ENCODE measurements around the gene SYCE3.
"Not testable (repeated sequence)": the region's sequence is repeated elsewhere in the genome, so short reads cannot be mapped to it uniquely, and the experiment has no call there.

The SYCE3 gene

GRCh38 chr22:50544746-50545253 lies 17.9 kb downstream of the SYCE3 start:
- Histone ChIP-seq H3K4me2 (ENCODE audit: low read length) (peak overlapping the region; percentile 55), H3K27ac (ENCODE audit: low read depth, low read length) (no peak overlapping the region), H3K4me3 (ENCODE audit: low read length) (peak overlapping the region; percentile 42), H3K9me3 (ENCODE audit: control insufficient read depth, insufficient read depth, low read length) (no peaks in the 10 kb centered on the region), H3K9me2 (replicated peaks; ENCODE audit: control insufficient read depth, low read length) (no peaks in the 10 kb centered on the region), H3K4me1 (ENCODE audit: control insufficient read depth, low read length) (peaks cover 67% of the 10 kb centered on the region), H3K36me3 (ENCODE audit: control insufficient read depth, low read length) (no peaks in the 10 kb centered on the region), H3F3A (ENCODE audit: control insufficient read depth, insufficient read depth) (peaks cover 32% of the 10 kb centered on the region), H3K79me2 (ENCODE audit: control insufficient read depth, low read length) (no peaks in the 10 kb centered on the region), H4K20me1 (ENCODE audit: control insufficient read depth, insufficient read depth, low read depth, low read length) (no peaks in the 10 kb centered on the region), H3K27me3 (ENCODE audit: control insufficient read depth, low read length) (no peaks in the 10 kb centered on the region)
- TF ChIP-seq EZH2phosphoT487 (IDR thresholded peaks at IDR 0.05; ENCODE audit: borderline replicate concordance, low read length) (no peak), CTCF (IDR thresholded peaks at IDR 0.05; ENCODE audit: low read depth, low read length, poor library complexity, severe bottlenecking) (no peak)

GRCh38 chr22:50544078-50544745 lies 18.5 kb downstream of the SYCE3 start:
- peak overlapping the region; percentile 42 for H3K4me3 ChIP-seq (ENCODE audit: low read length)

GRCh38 chr22:50542416-50542927 lies 20.2 kb downstream of the SYCE3 start:
- peak; percentile 20 for TF ChIP-seq CTCF (IDR thresholded peaks at IDR 0.05; ENCODE audit: low read depth, low read length, poor library complexity, severe bottlenecking)
- no peak for TF ChIP-seq EZH2phosphoT487 (IDR thresholded peaks at IDR 0.05; ENCODE audit: borderline replicate concordance, low read length)
- H3K9me3 ChIP-seq (ENCODE audit: control insufficient read depth, insufficient read depth, low read length): no peaks in the 10 kb centered on the region
- no peaks in the 10 kb centered on the region for H4K20me1 ChIP-seq (ENCODE audit: control insufficient read depth, insufficient read depth, low read depth, low read length)
- no peaks in the 10 kb centered on the region for H3K79me2 ChIP-seq (ENCODE audit: control insufficient read depth, low read length)
- peaks cover 37% of the 10 kb centered on the region for H3F3A ChIP-seq (ENCODE audit: control insufficient read depth, insufficient read depth)
- H3K27ac ChIP-seq (ENCODE audit: low read depth, low read length): peak overlapping the region; percentile 94
- no peaks in the 10 kb centered on the region for H3K36me3 ChIP-seq (ENCODE audit: control insufficient read depth, low read length)
- peak overlapping the region; percentile 72 for H3K4me2 ChIP-seq (ENCODE audit: low read length)
- H3K27me3 ChIP-seq (ENCODE audit: control insufficient read depth, low read length): no peaks in the 10 kb centered on the region
- peaks cover 70% of the 10 kb centered on the region for H3K4me1 ChIP-seq (ENCODE audit: control insufficient read depth, low read length)
- H3K9me2 ChIP-seq (replicated peaks; ENCODE audit: control insufficient read depth, low read length): no peaks in the 10 kb centered on the region
- H3K4me3 ChIP-seq (ENCODE audit: low read length): peak overlapping the region; percentile 50

More at GRCh38 chr22:50544078-50544745, 18.5 kb downstream of the SYCE3 start:
- Histone ChIP-seq H3K27ac (ENCODE audit: low read depth, low read length) (no peak overlapping the region), H3K9me2 (replicated peaks; ENCODE audit: control insufficient read depth, low read length) (no peaks in the 10 kb centered on the region), H3K4me1 (ENCODE audit: control insufficient read depth, low read length) (peaks cover 67% of the 10 kb centered on the region), H3K36me3 (ENCODE audit: control insufficient read depth, low read length) (no peaks in the 10 kb centered on the region), H3F3A (ENCODE audit: control insufficient read depth, insufficient read depth) (peaks cover 36% of the 10 kb centered on the region), H3K9me3 (ENCODE audit: control insufficient read depth, insufficient read depth, low read length) (no peaks in the 10 kb centered on the region), H3K4me2 (ENCODE audit: low read length) (peak overlapping the region; percentile 55), H3K79me2 (ENCODE audit: control insufficient read depth, low read length) (no peaks in the 10 kb centered on the region), H4K20me1 (ENCODE audit: control insufficient read depth, insufficient read depth, low read depth, low read length) (no peaks in the 10 kb centered on the region), H3K27me3 (ENCODE audit: control insufficient read depth, low read length) (no peaks in the 10 kb centered on the region)
- peak; percentile 83 for TF ChIP-seq CTCF (IDR thresholded peaks at IDR 0.05; ENCODE audit: low read depth, low read length, poor library complexity, severe bottlenecking)
- TF ChIP-seq EZH2phosphoT487 (IDR thresholded peaks at IDR 0.05; ENCODE audit: borderline replicate concordance, low read length): no peak

- peaks cover 78% of the 10 kb centered on the region for H3K4me1 ChIP-seq (ENCODE audit: control insufficient read depth, low read length)
- H3K4me2 ChIP-seq (ENCODE audit: low read length): peak overlapping the region; percentile 72
Observed at GRCh38 chr22:50541667-50542026, 21.1 kb downstream of the SYCE3 start.

More at GRCh38 chr22:50541667-50542026, 21.1 kb downstream of the SYCE3 start:
- not testable (repeated sequence) for H3K79me2 ChIP-seq (ENCODE audit: control insufficient read depth, low read length); H3K27me3 ChIP-seq (ENCODE audit: control insufficient read depth, low read length); H3K9me2 ChIP-seq (replicated peaks; ENCODE audit: control insufficient read depth, low read length); H3K9me3 ChIP-seq (ENCODE audit: control insufficient read depth, insufficient read depth, low read length); H3K36me3 ChIP-seq (ENCODE audit: control insufficient read depth, low read length); H4K20me1 ChIP-seq (ENCODE audit: control insufficient read depth, insufficient read depth, low read depth, low read length)
- Histone ChIP-seq H3K4me3 (ENCODE audit: low read length) (peak overlapping the region; percentile 50), H3F3A (ENCODE audit: control insufficient read depth, insufficient read depth) (peaks cover 37% of the 10 kb centered on the region), H3K27ac (ENCODE audit: low read depth, low read length) (peak overlapping the region; percentile 94)

Measured in DOHH2 (cell line).